ENCODE results near the gene TRIM9.

The TRIM9 gene

DNA sequence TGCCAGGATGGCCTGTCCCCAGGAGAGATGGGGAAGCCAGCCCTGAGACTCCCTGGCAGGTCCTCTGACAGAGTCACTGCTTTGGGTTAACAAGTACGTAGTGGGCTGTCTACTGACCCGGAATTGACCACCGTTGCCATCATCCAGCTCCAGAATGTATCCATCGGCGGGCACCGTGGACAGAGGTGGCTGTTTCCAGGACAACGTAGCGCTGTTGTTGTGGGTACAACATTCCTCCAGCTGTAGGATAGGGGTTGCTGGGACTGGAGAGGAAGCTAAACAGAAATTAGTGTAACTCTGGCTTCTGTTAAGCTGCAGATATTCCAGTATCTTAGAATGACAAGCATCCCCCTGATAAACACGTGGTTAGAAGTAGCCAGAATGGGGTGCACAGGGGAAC, 94.3 kb downstream of the TRIM9 start:
- Histone ChIP-seq H4K8ac (ENCODE audit: low read length) (no peak overlapping the region), H3K4me3 (ENCODE audit: insufficient read depth in 1 of 2, low read depth in 1 of 2, low read length in 2 of 2) (no peak overlapping the region), H3K4ac (ENCODE audit: low read depth in 1 of 2, low read length in 2 of 2) (no peak overlapping the region), H3K27me3 (ENCODE audit: control insufficient read depth in 1 of 2, insufficient read depth in 1 of 2, low read length in 2 of 2) (no peaks in the 10 kb centered on the region), H2BK120ac (ENCODE audit: low read depth, low read length) (no peak overlapping the region), H2BK5ac (ENCODE audit: low read depth, low read length, poor library complexity, severe bottlenecking) (no peak overlapping the region), H3K9ac (ENCODE audit: low read length) (no peak overlapping the region), H2AK5ac (ENCODE audit: low read length, severe bottlenecking) (no peak overlapping the region), H3K36me3 (ENCODE audit: control insufficient read depth in 1 of 2, insufficient read depth in 2 of 2, low read depth in 1 of 2, low read length in 2 of 2) (peaks cover 0 to 3% of the 10 kb centered on the region in 2 experiments), H3K18ac (ENCODE audit: low read depth in 1 of 2, low read length in 2 of 2) (no peak overlapping the region), H3K79me1 (replicated peaks; ENCODE audit: low read length, poor library complexity, severe bottlenecking) (no peaks in the 10 kb centered on the region), H3K27ac (ENCODE audit: low read length, poor library complexity, severe bottlenecking) (no peak overlapping the region), H3K23ac (ENCODE audit: low read length in 2 of 2) (no peak overlapping the region), H2AFZ (ENCODE audit: low read depth, low read length) (no peak overlapping the region), H3K14ac (ENCODE audit: low read length in 2 of 2) (no peak overlapping the region), H3K4me2 (ENCODE audit: low read length, poor library complexity, severe bottlenecking) (no peak overlapping the region), H4K91ac (ENCODE audit: low read length) (no peak overlapping the region), H2BK12ac (ENCODE audit: low read length in 2 of 2) (no peak overlapping the region), H2BK15ac (ENCODE audit: low read depth, poor library complexity, severe bottlenecking) (no peak overlapping the region), H3K4me1 (ENCODE audit: control insufficient read depth, insufficient read depth, low read depth, low read length) (peaks cover 5% of the 10 kb centered on the region), H3K9me3 (ENCODE audit: control insufficient read depth, low read length) (no peaks in the 10 kb centered on the region)
- WGBS: 96% methylated on average over 7 of the region's 9 CpGs
- DNase-seq: no peak

DNA sequence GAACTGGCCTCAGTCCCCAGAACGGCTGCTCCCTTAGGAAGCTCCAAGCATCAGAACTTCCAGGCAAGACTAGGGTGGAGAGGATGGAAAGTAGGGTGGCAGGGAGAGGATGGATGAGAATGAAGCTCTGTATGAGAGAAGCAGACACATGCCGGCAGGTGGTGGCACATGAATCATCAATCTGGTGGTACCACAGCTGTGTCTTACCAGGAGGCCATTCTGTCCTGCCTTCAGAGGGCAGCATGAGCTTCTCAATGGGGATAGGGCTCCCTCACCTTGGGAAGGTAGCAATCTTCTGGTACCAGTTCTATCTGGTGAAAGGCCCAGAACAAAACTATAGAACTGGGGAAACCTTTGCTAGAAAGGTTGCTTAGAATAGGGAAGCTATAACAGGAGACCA, 95.2 kb downstream of the TRIM9 start:
- no peak overlapping the region for H3K9ac ChIP-seq (ENCODE audit: low read length)
- no peak overlapping the region for H2AFZ ChIP-seq (ENCODE audit: low read depth, low read length)
- no peaks in the 10 kb centered on the region for H3K9me3 ChIP-seq (ENCODE audit: control insufficient read depth, low read length)
- H3K36me3 ChIP-seq (ENCODE audit: control insufficient read depth in 1 of 2, insufficient read depth in 2 of 2, low read depth in 1 of 2, low read length in 2 of 2): peaks cover 0 to 3% of the 10 kb centered on the region in 2 experiments
- H3K27me3 ChIP-seq (ENCODE audit: control insufficient read depth in 1 of 2, insufficient read depth in 1 of 2, low read length in 2 of 2): no peaks in the 10 kb centered on the region
- no peak overlapping the region for H2BK120ac ChIP-seq (ENCODE audit: low read depth, low read length)
- peaks cover 5% of the 10 kb centered on the region for H3K4me1 ChIP-seq (ENCODE audit: control insufficient read depth, insufficient read depth, low read depth, low read length)
- H4K8ac ChIP-seq (ENCODE audit: low read length): no peak overlapping the region
- 97% methylated on average over 2 of the region's 2 CpGs for WGBS
- no peak overlapping the region for H3K4me2 ChIP-seq (ENCODE audit: low read length, poor library complexity, severe bottlenecking)
- no peak overlapping the region for H2BK5ac ChIP-seq (ENCODE audit: low read depth, low read length, poor library complexity, severe bottlenecking)
- H3K79me1 ChIP-seq (replicated peaks; ENCODE audit: low read length, poor library complexity, severe bottlenecking): no peaks in the 10 kb centered on the region
- H2AK5ac ChIP-seq (ENCODE audit: low read length, severe bottlenecking): peak overlapping the region; percentile 27
- no peak overlapping the region for H2BK15ac ChIP-seq (ENCODE audit: low read depth, poor library complexity, severe bottlenecking)
- no peak for DNase-seq
- H3K4ac ChIP-seq (ENCODE audit: low read depth in 1 of 2, low read length in 2 of 2): no peak overlapping the region
- no peak overlapping the region for H3K18ac ChIP-seq (ENCODE audit: low read depth in 1 of 2, low read length in 2 of 2)
- H4K91ac ChIP-seq (ENCODE audit: low read length): no peak overlapping the region
- H2BK12ac ChIP-seq (ENCODE audit: low read length in 2 of 2): no peak overlapping the region
- no peak overlapping the region for H3K4me3 ChIP-seq (ENCODE audit: insufficient read depth in 1 of 2, low read depth in 1 of 2, low read length in 2 of 2)
- no peak overlapping the region for H3K14ac ChIP-seq (ENCODE audit: low read length in 2 of 2)
- no peak overlapping the region for H3K23ac ChIP-seq (ENCODE audit: low read length in 2 of 2)
- H3K27ac ChIP-seq (ENCODE audit: low read length, poor library complexity, severe bottlenecking): no peak overlapping the region

GRCh38 chr14:50998612-50999011, 96.3 kb downstream of the TRIM9 start:
- Histone ChIP-seq H2BK5ac (ENCODE audit: low read depth, low read length, poor library complexity, severe bottlenecking) (no peak overlapping the region), H3K27ac (ENCODE audit: low read length, poor library complexity, severe bottlenecking) (no peak overlapping the region), H3K36me3 (ENCODE audit: control insufficient read depth in 1 of 2, insufficient read depth in 2 of 2, low read depth in 1 of 2, low read length in 2 of 2) (peaks cover 0 to 3% of the 10 kb centered on the region in 2 experiments), H3K27me3 (ENCODE audit: control insufficient read depth in 1 of 2, insufficient read depth in 1 of 2, low read length in 2 of 2) (no peaks in the 10 kb centered on the region), H3K9me3 (ENCODE audit: control insufficient read depth, low read length) (no peaks in the 10 kb centered on the region), H2AK5ac (ENCODE audit: low read length, severe bottlenecking) (no peak overlapping the region), H3K4me2 (ENCODE audit: low read length, poor library complexity, severe bottlenecking) (no peak overlapping the region), H2BK12ac (ENCODE audit: low read length in 2 of 2) (no peak overlapping the region), H3K23ac (ENCODE audit: low read length in 2 of 2) (no peak overlapping the region), H2BK15ac (ENCODE audit: low read depth, poor library complexity, severe bottlenecking) (no peak overlapping the region), H3K4me3 (ENCODE audit: insufficient read depth in 1 of 2, low read depth in 1 of 2, low read length in 2 of 2) (no peak overlapping the region), H4K8ac (ENCODE audit: low read length) (no peak overlapping the region), H3K4ac (ENCODE audit: low read depth in 1 of 2, low read length in 2 of 2) (no peak overlapping the region), H2BK120ac (ENCODE audit: low read depth, low read length) (no peak overlapping the region), H3K9ac (ENCODE audit: low read length) (no peak overlapping the region), H3K79me1 (replicated peaks; ENCODE audit: low read length, poor library complexity, severe bottlenecking) (no peaks in the 10 kb centered on the region), H4K91ac (ENCODE audit: low read length) (no peak overlapping the region), H3K18ac (ENCODE audit: low read depth in 1 of 2, low read length in 2 of 2) (no peak overlapping the region), H3K4me1 (ENCODE audit: control insufficient read depth, insufficient read depth, low read depth, low read length) (peaks cover 4% of the 10 kb centered on the region), H2AFZ (ENCODE audit: low read depth, low read length) (no peak overlapping the region), H3K14ac (ENCODE audit: low read length in 2 of 2) (no peak overlapping the region)
- WGBS: 92% methylated on average over 2 of the region's 4 CpGs
- no peak for DNase-seq

- 91% methylated on average over 8 of the region's 9 CpGs for WGBS
- Histone ChIP-seq H3K18ac (ENCODE audit: low read depth in 1 of 2, low read length in 2 of 2) (no peak overlapping the region), H3K9ac (ENCODE audit: low read length) (no peak overlapping the region), H3K36me3 (ENCODE audit: control insufficient read depth in 1 of 2, insufficient read depth in 2 of 2, low read depth in 1 of 2, low read length in 2 of 2) (peaks cover 0 to 3% of the 10 kb centered on the region in 2 experiments), H3K4me1 (ENCODE audit: control insufficient read depth, insufficient read depth, low read depth, low read length) (peaks cover 4% of the 10 kb centered on the region), H3K4me3 (ENCODE audit: insufficient read depth in 1 of 2, low read depth in 1 of 2, low read length in 2 of 2) (no peak overlapping the region), H4K8ac (ENCODE audit: low read length) (no peak overlapping the region), H3K79me1 (replicated peaks; ENCODE audit: low read length, poor library complexity, severe bottlenecking) (no peaks in the 10 kb centered on the region), H2BK12ac (ENCODE audit: low read length in 2 of 2) (no peak overlapping the region), H2BK120ac (ENCODE audit: low read depth, low read length) (no peak overlapping the region), H2BK5ac (ENCODE audit: low read depth, low read length, poor library complexity, severe bottlenecking) (no peak overlapping the region), H3K4me2 (ENCODE audit: low read length, poor library complexity, severe bottlenecking) (no peak overlapping the region), H3K27ac (ENCODE audit: low read length, poor library complexity, severe bottlenecking) (no peak overlapping the region), H4K91ac (ENCODE audit: low read length) (no peak overlapping the region), H3K27me3 (ENCODE audit: control insufficient read depth in 1 of 2, insufficient read depth in 1 of 2, low read length in 2 of 2) (no peaks in the 10 kb centered on the region), H3K14ac (ENCODE audit: low read length in 2 of 2) (peak overlapping the region in 1 of 2 experiments; percentile 2), H3K4ac (ENCODE audit: low read depth in 1 of 2, low read length in 2 of 2) (no peak overlapping the region), H3K9me3 (ENCODE audit: control insufficient read depth, low read length) (no peaks in the 10 kb centered on the region), H3K23ac (ENCODE audit: low read length in 2 of 2) (no peak overlapping the region), H2BK15ac (ENCODE audit: low read depth, poor library complexity, severe bottlenecking) (no peak overlapping the region), H2AFZ (ENCODE audit: low read depth, low read length) (no peak overlapping the region), H2AK5ac (ENCODE audit: low read length, severe bottlenecking) (no peak overlapping the region)
- no peak for DNase-seq
Measured at GRCh38 chr14:50997712-50998111, 97.2 kb downstream of the TRIM9 start.

All from mesenchymal stem cell (in vitro differentiated cells and primary cell).